OCI-LY7 (cell line): ENCODE data around the gene LCN9. TPM values are rescaled to one million over a fixed set of nuclear protein-coding genes. Genes with fewer than 3 reads are reported as not detected.

Experiments
- BruUV-seq: library from RNA; stranded (reverse); fragments of 400-500 nt; replicated peaks from 2 replicates; lab custom pipeline; 2021; lab: Mats Ljungman, UMichigan
- CTCF ChIA-PET: fragments of 300-600 bp; sonication (Branson Sonifier 250); formaldehyde crosslinking; loops from one replicate; lab custom pipeline; 2022; ENCODE audit warnings: antibody characterized with exemption; ENCODE audit not compliant: unreplicated experiment; lab: Charles Lee
- POLR2A ChIA-PET: fragments of 300-600 bp; sonication (Branson Sonifier 250); formaldehyde crosslinking; loops from one replicate; lab custom pipeline; 2022; ENCODE audit warnings: antibody characterized with exemption; lab: Charles Lee
- DNase-seq: peaks from one replicate; pipeline ENCODE4 v3.0.0-alpha.2; 2015; ENCODE audit warnings: low spot score
- H2AFZ ChIP-seq: fragments of 200-600 bp; sonication (generic), shearing (Covaris generic); 2 replicates; pipeline ENCODE4 v1.6.1; 2014; ENCODE audit warnings: mild to moderate bottlenecking, antibody characterized with exemption, low read length, moderate library complexity
- H3K27ac ChIP-seq: fragments of 200-600 bp; sonication (generic); 2 replicates; pipeline ENCODE4 v1.5.1; 2014; ENCODE audit warnings: mixed run types, low read depth, mild to moderate bottlenecking, moderate library complexity, low read length, inconsistent platforms; ENCODE audit not compliant: poor library complexity, severe bottlenecking
- H3K36me3 ChIP-seq: fragments of 200-600 bp; sonication (generic); 2 replicates; pipeline ENCODE4 v1.6.1; 2014; ENCODE audit warnings: mild to moderate bottlenecking, antibody characterized with exemption, low read length, moderate library complexity, mixed read lengths; ENCODE audit not compliant: insufficient read depth
- H3K4me1 ChIP-seq: fragments of 200-600 bp; sonication (generic); 2 replicates; pipeline ENCODE4 v1.5.1; 2014; ENCODE audit warnings: mild to moderate bottlenecking, low read length; ENCODE audit not compliant: insufficient read depth, poor library complexity, severe bottlenecking
- H3K4me2 ChIP-seq: fragments of 200-600 bp; sonication (generic); 2 replicates; pipeline ENCODE4 v1.6.1; 2014; ENCODE audit warnings: mild to moderate bottlenecking, low read length
- H3K4me3 ChIP-seq: fragments of 200-600 bp; sonication (generic); 2 replicates; pipeline ENCODE4 v1.5.1; 2014; ENCODE audit warnings: mild to moderate bottlenecking, low read depth, low read length; ENCODE audit not compliant: poor library complexity, severe bottlenecking
- H3K79me2 ChIP-seq: fragments of 200-600 bp; sonication (generic); 2 replicates; pipeline ENCODE4 v1.6.1; 2016; ENCODE audit warnings: low read depth, mild to moderate bottlenecking, low read length, moderate library complexity, mixed read lengths; ENCODE audit not compliant: insufficient read depth
- H3K9me2 ChIP-seq: fragments of 200-600 bp; sonication (generic); 2 replicates; pipeline ENCODE4 v1.6.1; 2016; ENCODE audit warnings: mild to moderate bottlenecking, low read length, mixed read lengths; ENCODE audit not compliant: insufficient read depth
- H3K9me3 ChIP-seq: fragments of 200-600 bp; sonication (generic); 2 replicates; pipeline ENCODE4 v1.6.1; 2014; ENCODE audit warnings: mild to moderate bottlenecking, mixed run types, low read length, mixed read lengths
- H4K20me1 ChIP-seq: fragments of 200-600 bp; sonication (generic); 2 replicates; pipeline ENCODE4 v1.6.1; 2014; ENCODE audit warnings: mild to moderate bottlenecking, antibody characterized with exemption, low read length, moderate library complexity, mixed read lengths; ENCODE audit not compliant: insufficient read depth
- EZH2phosphoT487 ChIP-seq: fragments of 200-600 bp; sonication (generic); IDR thresholded peaks from 2 replicates; pipeline ENCODE4 v1.6.1; 2018; ENCODE audit warnings: low read depth, borderline replicate concordance, mild to moderate bottlenecking, mixed run types, antibody characterized with exemption, low read length, moderate library complexity, mixed read lengths
- intact Hi-C: fragments of 100-400 bp; cut with micrococcal nuclease; formaldehyde crosslinking; loops from one replicate; pipeline ENCODE4 v1.10.0; 2022; ENCODE audit not compliant: unreplicated experiment
- total RNA-seq, 2 experiments: library from RNA; depleted of rRNA in 1 of 2; stranded (reverse); fragments of >200 nt in 1 of 2; shearing (Covaris generic) in 1 of 2; gene quantifications; 2 replicates each; pipeline ENCODE4 v1.2.3, GENCODE V29; 2014 to 2022
- TF ChIP-seq, protein P1 (sequence below): fragments of 200-600 bp; sonication (generic); conservative IDR thresholded peaks from 2 replicates; pipeline ENCODE4 v1.5.1; 2014; ENCODE audit warnings: mild to moderate bottlenecking, antibody characterized with exemption, low read length, moderate library complexity, mixed read lengths

The LCN9 gene
- total RNA-seq, 2 experiments from 2014 or later = not detected

GRCh38 chr9:135614821-135615665 is 48.1 kb upstream of the LCN9 start:
- BruUV-seq = no TSS peak
- H3K27ac ChIP-seq = no peak overlapping the region
- no peak overlapping the region for H3K4me2 ChIP-seq
- no peaks in the 10 kb centered on the region for H4K20me1 ChIP-seq
- no peaks in the 10 kb centered on the region for H3K9me2 ChIP-seq
- H3K4me3 ChIP-seq = no peak overlapping the region
- no peaks in the 10 kb centered on the region for H3K4me1 ChIP-seq
- ChIA-PET CTCF (no interaction called here), POLR2A (no interaction called here)
- intact Hi-C loops = no loop called here
- no peaks in the 10 kb centered on the region for H3K9me3 ChIP-seq
- H3K36me3 ChIP-seq = no peaks in the 10 kb centered on the region
- no peak for DNase-seq
- H3K79me2 ChIP-seq = no peaks in the 10 kb centered on the region
- TF ChIP-seq, protein P1, sequence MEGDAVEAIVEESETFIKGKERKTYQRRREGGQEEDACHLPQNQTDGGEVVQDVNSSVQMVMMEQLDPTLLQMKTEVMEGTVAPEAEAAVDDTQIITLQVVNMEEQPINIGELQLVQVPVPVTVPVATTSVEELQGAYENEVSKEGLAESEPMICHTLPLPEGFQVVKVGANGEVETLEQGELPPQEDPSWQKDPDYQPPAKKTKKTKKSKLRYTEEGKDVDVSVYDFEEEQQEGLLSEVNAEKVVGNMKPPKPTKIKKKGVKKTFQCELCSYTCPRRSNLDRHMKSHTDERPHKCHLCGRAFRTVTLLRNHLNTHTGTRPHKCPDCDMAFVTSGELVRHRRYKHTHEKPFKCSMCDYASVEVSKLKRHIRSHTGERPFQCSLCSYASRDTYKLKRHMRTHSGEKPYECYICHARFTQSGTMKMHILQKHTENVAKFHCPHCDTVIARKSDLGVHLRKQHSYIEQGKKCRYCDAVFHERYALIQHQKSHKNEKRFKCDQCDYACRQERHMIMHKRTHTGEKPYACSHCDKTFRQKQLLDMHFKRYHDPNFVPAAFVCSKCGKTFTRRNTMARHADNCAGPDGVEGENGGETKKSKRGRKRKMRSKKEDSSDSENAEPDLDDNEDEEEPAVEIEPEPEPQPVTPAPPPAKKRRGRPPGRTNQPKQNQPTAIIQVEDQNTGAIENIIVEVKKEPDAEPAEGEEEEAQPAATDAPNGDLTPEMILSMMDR = no peak
- no peak for TF ChIP-seq EZH2phosphoT487
- H2AFZ ChIP-seq = no peak overlapping the region

GRCh38 chr9:135615666-135616618 is 47.2 kb upstream of the LCN9 start:
- Histone ChIP-seq H3K36me3 (no peaks in the 10 kb centered on the region), H3K79me2 (no peaks in the 10 kb centered on the region), H4K20me1 (no peaks in the 10 kb centered on the region), H3K9me2 (no peaks in the 10 kb centered on the region), H3K4me3 (no peak overlapping the region), H2AFZ (no peak overlapping the region), H3K27ac (no peak overlapping the region), H3K4me2 (no peak overlapping the region), H3K9me3 (no peaks in the 10 kb centered on the region), H3K4me1 (no peaks in the 10 kb centered on the region)
- BruUV-seq = no TSS peak
- TF ChIP-seq, protein P1 = no peak
- TF ChIP-seq EZH2phosphoT487 = no peak
- POLR2A ChIA-PET = no interaction called here
- DNase-seq = no peak
- CTCF ChIA-PET = no interaction called here
- intact Hi-C loops = no loop called here
